Activated CD4-positive, alpha-beta memory T cell treated with anti-CD3 and anti-CD28 coated beads for 36 hours (primary cell): ENCODE results near the gene RNF123. TPM values are rescaled to one million over a fixed set of nuclear protein-coding genes. Genes with fewer than 3 reads are reported as not detected.
A peak's percentile ranks its signal among the peaks of the same experiment; 100 is the strongest.
"Not testable (repeated sequence)": the region's sequence is repeated elsewhere in the genome, so short reads cannot be mapped to it uniquely, and the experiment has no call there.

Experiments used
- CTCF ChIA-PET: fragments of 350-600 bp; sonication (Branson Sonifier 250); formaldehyde crosslinking; loops from one replicate; lab custom pipeline; 2021; ENCODE audit warnings: antibody characterized with exemption, inconsistent platforms; lab: Charles Lee
- POLR2A ChIA-PET: fragments of 350-600 bp; sonication (Branson Sonifier 250); formaldehyde crosslinking; loops from one replicate; lab custom pipeline; 2021; ENCODE audit warnings: antibody characterized with exemption; lab: Charles Lee
- DNase-seq: peaks from one replicate; pipeline ENCODE4 v3.0.0-alpha.2; 2020
- H3K27ac Mint-ChIP-seq: one replicate; pipeline ENCODE4 v1.8.0; 2021; ENCODE audit warnings: mixed read lengths
- H3K27me3 Mint-ChIP-seq: one replicate; pipeline ENCODE4 v1.8.0; 2021; ENCODE audit warnings: mixed read lengths
- H3K36me3 Mint-ChIP-seq: one replicate; pipeline ENCODE4 v1.8.0; 2021; ENCODE audit warnings: mixed read lengths
- H3K4me1 Mint-ChIP-seq: one replicate; pipeline ENCODE4 v1.8.0; 2021; ENCODE audit warnings: low read depth, mixed read lengths
- H3K4me3 Mint-ChIP-seq: one replicate; pipeline ENCODE4 v1.8.0; 2021; ENCODE audit warnings: mild to moderate bottlenecking, mixed read lengths
- H3K9me3 Mint-ChIP-seq: one replicate; pipeline ENCODE4 v1.8.0; 2021; ENCODE audit warnings: mixed read lengths
- intact Hi-C: fragments of 100-400 bp; cut with micrococcal nuclease; formaldehyde crosslinking; loops from one replicate; pipeline ENCODE4 v1.15.1; 2023
- total RNA-seq, 2 experiments: library from RNA; stranded (reverse); gene quantifications; one replicate each; pipeline ENCODE4 v1.2.3, GENCODE V29; 2021

Gene RNF123
- total RNA-seq, 2 experiments from 2014 or later = 21.0 to 29.7 TPM

DNA sequence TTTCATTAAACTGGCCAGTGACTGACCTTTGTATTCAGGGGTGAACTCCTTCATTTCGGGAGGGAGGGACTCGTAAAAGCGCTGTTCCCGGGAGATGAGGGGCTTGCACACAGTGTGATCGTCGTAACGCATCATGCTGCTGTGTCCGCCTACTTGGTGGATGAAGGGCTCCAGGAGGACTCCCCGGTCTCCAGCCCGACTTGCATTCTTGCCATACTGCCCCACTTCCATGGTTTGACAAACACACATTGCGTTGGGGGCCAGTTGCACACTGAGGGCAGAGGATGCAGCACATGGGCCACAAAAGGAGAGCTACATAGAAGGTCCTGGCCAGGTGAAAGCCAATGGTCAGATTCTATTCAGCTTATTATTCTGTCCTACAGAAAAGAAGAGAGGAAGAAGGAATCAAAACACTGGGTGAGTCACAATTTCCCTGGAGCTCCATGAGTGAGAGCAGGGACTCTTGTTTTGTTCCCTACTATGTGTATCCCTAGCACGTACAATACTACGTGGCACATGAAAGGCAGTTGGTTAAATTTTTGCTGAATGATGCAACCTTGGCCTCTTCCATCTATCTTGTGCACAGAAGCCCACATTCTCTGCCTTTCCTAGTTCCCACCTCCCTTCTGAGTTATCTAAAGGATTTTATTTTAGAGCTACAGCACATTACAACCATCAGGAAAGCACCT is 58.6 kb downstream of the RNF123 start:
- ChIA-PET CTCF (interaction anchor here (0.6 to 1.5 kb wide), 4 partner anchors 91 to 373 kb away, joined by 3 to 5 read pairs (median 3); no protein-coding TSS in a partner anchor), POLR2A (no interaction called here)
- no peak for DNase-seq
- intact Hi-C loops = no loop called here
- H3K4me3 Mint-ChIP-seq = no peak overlapping the region
- peaks cover 11% of the 10 kb centered on the region for H3K36me3 Mint-ChIP-seq
- H3K27me3 Mint-ChIP-seq = no peaks in the 10 kb centered on the region
- H3K4me1 Mint-ChIP-seq = peaks cover 5% of the 10 kb centered on the region
- no peak overlapping the region for H3K27ac Mint-ChIP-seq
- H3K9me3 Mint-ChIP-seq = no peaks in the 10 kb centered on the region

DNA sequence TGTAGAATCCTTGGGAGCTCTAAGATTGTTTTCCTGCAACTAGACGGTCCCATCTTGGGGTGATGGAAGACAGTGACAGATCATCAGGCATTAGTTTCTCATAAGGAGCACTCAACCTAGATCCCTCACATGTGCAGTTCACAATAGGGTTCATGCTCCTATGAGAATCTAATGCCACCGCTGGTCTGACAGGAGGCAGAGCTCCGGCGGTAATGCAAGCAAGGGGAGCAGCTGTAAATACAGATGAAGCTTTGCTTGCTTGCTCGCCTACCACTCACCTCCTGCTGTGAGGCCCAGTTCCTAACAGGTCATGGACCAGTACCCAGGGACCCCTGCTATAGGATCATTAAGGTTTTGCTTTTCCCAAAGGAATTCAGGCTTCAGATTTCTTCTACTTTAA is 59.5 kb downstream of the RNF123 start:
- H3K4me1 Mint-ChIP-seq = peaks cover 10% of the 10 kb centered on the region
- CTCF ChIA-PET = interaction anchor here (0.8 to 1.5 kb wide), 2 partner anchors 90 to 372 kb away, joined by 3 to 5 read pairs; no protein-coding TSS in a partner anchor
- H3K36me3 Mint-ChIP-seq = peaks cover 13% of the 10 kb centered on the region
- intact Hi-C loops, H3K9me3 Mint-ChIP-seq, H3K27ac Mint-ChIP-seq, DNase-seq, H3K4me3 Mint-ChIP-seq, POLR2A ChIA-PET, H3K27me3 Mint-ChIP-seq: not testable (repeated sequence)

DNA sequence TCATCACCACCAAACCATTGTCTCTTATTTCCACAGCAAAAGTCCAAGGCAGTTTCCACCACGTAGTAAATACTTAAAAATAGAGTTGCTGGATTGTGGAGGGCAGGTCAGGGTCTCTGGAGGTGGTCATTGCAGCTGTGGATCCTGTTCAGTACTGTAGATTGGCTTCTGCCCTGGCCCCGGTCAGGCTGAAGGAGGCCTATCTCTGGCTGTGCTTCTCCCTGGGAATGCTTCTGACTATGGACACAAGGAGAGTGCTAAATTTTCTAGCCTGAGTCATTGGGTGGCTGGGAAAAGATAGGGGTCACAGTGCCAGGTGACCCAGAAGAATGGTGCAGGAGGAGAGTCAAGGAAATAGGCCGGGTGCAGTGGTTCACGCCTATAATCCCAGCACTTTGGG is 60.7 kb downstream of the RNF123 start:
- peaks cover 12% of the 10 kb centered on the region for H3K36me3 Mint-ChIP-seq
- no peak overlapping the region for H3K4me3 Mint-ChIP-seq
- H3K27me3 Mint-ChIP-seq = no peaks in the 10 kb centered on the region
- ChIA-PET POLR2A (no interaction called here), CTCF (no interaction called here)
- H3K27ac Mint-ChIP-seq = no peak overlapping the region
- intact Hi-C loops = no loop called here
- H3K9me3 Mint-ChIP-seq = no peaks in the 10 kb centered on the region
- H3K4me1 Mint-ChIP-seq = peaks cover 16% of the 10 kb centered on the region
- no peak for DNase-seq

DNA sequence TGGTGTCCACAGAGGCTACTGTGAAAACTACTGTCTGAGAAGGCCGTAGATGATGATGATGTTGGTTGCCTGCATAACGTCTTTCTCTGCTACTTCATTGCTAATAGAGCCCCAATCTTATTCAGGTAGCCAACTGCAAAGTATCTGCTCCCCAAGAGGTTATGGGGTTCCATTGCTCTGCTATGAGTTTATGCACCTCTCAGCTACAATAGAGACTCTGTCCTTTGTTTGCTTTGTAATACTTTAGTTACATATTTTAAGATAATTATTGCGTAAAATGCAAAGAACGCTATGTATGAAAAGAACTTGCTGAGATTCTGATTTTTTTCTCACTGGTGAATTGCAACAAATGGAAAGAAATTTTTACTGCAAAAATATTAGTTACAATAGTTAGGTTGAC is 62.1 kb downstream of the RNF123 start:
- no peak overlapping the region for H3K4me3 Mint-ChIP-seq
- POLR2A ChIA-PET = interaction anchor here (0.7 kb wide), 1 partner anchor 64 kb away, joined by 7 read pairs; no protein-coding TSS in a partner anchor
- CTCF ChIA-PET = interaction anchor here (0.7 kb wide), 1 partner anchor 572 kb away, joined by 3 read pairs; no protein-coding TSS in a partner anchor
- peaks cover 12% of the 10 kb centered on the region for H3K36me3 Mint-ChIP-seq
- peaks cover 21% of the 10 kb centered on the region for H3K4me1 Mint-ChIP-seq
- H3K27ac Mint-ChIP-seq = no peak overlapping the region
- no peaks in the 10 kb centered on the region for H3K27me3 Mint-ChIP-seq
- DNase-seq = no peak
- H3K9me3 Mint-ChIP-seq = no peaks in the 10 kb centered on the region
- intact Hi-C loops = no loop called here

DNA sequence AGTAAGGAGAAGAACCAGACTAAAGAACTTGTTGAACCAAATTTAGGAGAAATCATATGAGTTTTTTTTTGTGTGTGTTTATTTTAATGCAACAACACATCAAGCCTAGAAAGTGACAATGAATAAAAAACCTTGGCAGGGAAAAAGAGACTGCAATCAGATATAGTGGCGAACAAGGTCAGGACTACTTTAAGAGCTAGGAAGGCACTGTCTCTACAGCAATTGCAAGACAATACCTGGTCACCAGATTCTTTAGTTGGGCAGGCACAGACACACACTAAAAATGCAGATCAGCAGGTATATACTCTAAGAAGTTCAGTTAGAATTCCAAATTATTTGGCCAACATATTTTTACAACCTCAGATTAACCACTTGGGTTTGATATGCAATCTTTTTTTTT is 65.2 kb downstream of the RNF123 start:
- intact Hi-C loops = no loop called here
- no peak overlapping the region for H3K27ac Mint-ChIP-seq
- no peak overlapping the region for H3K4me3 Mint-ChIP-seq
- no peak for DNase-seq
- no peaks in the 10 kb centered on the region for H3K9me3 Mint-ChIP-seq
- H3K27me3 Mint-ChIP-seq = no peaks in the 10 kb centered on the region
- CTCF ChIA-PET = no interaction called here
- H3K36me3 Mint-ChIP-seq = peaks cover 6% of the 10 kb centered on the region
- H3K4me1 Mint-ChIP-seq = peaks cover 28% of the 10 kb centered on the region
- POLR2A ChIA-PET = interaction anchor here (0.6 kb wide), 1 partner anchor 215 kb away, joined by 4 read pairs; no protein-coding TSS in a partner anchor

DNA sequence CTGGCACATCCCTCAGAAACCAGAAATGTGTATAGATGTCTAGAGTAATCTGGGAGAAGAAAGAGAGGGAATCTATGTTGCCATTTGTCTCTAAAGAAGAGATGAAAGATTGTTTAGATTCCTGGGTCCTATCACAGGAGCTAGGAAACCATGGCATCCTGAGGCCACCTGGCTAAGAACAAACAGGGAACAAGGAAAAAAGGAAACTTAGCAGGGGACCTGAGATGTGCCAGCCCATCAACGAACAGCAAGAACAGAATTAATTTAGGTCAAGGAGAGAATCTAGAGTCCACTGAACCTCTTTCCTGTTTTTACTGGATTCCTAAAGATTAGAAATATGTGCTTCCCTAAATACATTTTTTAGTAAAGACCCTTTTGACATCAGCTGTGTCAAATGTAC is 66.7 kb downstream of the RNF123 start:
- POLR2A ChIA-PET = no interaction called here
- intact Hi-C loops = no loop called here
- no peak overlapping the region for H3K27ac Mint-ChIP-seq
- CTCF ChIA-PET = interaction anchor here (1.0 kb wide), 1 partner anchor 365 kb away, joined by 3 read pairs; no protein-coding TSS in a partner anchor
- no peak for DNase-seq
- no peak overlapping the region for H3K4me3 Mint-ChIP-seq
- peaks cover 24% of the 10 kb centered on the region for H3K4me1 Mint-ChIP-seq
- no peaks in the 10 kb centered on the region for H3K9me3 Mint-ChIP-seq
- H3K27me3 Mint-ChIP-seq = no peaks in the 10 kb centered on the region
- peaks cover 4% of the 10 kb centered on the region for H3K36me3 Mint-ChIP-seq

DNA sequence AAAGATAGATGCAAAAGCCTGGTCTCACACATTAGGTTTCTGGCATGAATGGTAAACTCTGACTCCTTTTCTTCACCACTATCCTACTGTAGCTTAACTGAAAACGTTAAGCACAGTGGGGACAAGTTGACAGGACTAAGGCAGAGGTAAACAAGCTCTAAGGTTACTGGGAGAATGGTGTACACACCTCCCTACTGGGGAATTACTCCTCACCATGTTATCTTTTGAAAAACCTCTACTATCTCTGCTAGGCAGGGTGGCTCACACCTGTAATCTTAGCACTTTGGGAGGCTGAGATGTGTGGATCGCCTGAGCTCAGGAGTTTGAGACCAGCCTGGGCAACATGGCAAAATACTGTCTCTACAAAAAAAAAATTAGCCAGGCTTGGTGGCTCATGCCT is 67.8 kb downstream of the RNF123 start:
- intact Hi-C loops = no loop called here
- no peaks in the 10 kb centered on the region for H3K9me3 Mint-ChIP-seq
- CTCF ChIA-PET = interaction anchor here (1.3 kb wide), 1 partner anchor 38 kb away, joined by 3 read pairs; the partner anchor contains the start of gene AMIGO3
- peaks cover 4% of the 10 kb centered on the region for H3K36me3 Mint-ChIP-seq
- H3K4me1 Mint-ChIP-seq = peaks cover 24% of the 10 kb centered on the region
- no peak for DNase-seq
- POLR2A ChIA-PET = no interaction called here
- no peak overlapping the region for H3K27ac Mint-ChIP-seq
- H3K4me3 Mint-ChIP-seq = no peak overlapping the region
- no peaks in the 10 kb centered on the region for H3K27me3 Mint-ChIP-seq

DNA sequence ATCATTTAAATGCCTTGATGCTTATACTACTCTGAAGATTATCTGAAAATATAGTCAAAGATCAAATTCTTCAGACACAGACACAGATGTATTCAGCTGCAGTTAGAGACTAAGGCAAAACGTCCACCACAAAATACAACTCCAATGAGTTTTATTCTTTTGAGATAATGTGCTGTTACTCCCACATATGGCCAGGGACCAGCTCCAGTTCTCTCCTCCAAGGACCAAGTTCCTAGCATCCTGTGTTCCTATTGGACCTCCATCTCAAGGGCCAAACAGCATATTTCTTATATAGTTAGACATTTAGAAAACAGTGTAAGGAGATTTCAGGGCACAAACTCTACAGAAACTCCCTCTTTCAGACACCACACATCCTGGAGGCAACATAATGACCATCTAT is 69.9 kb downstream of the RNF123 start:
- H3K9me3 Mint-ChIP-seq = no peaks in the 10 kb centered on the region
- intact Hi-C loops = no loop called here
- H3K4me3 Mint-ChIP-seq = no peak overlapping the region
- no peak overlapping the region for H3K27ac Mint-ChIP-seq
- peaks cover 2% of the 10 kb centered on the region for H3K36me3 Mint-ChIP-seq
- H3K27me3 Mint-ChIP-seq = no peaks in the 10 kb centered on the region
- no peak for DNase-seq
- ChIA-PET POLR2A (no interaction called here), CTCF (interaction anchor here (1.3 kb wide), 1 partner anchor 40 kb away, joined by 3 read pairs; the partner anchor contains the start of gene CDHR4)
- H3K4me1 Mint-ChIP-seq = peaks cover 18% of the 10 kb centered on the region

DNA sequence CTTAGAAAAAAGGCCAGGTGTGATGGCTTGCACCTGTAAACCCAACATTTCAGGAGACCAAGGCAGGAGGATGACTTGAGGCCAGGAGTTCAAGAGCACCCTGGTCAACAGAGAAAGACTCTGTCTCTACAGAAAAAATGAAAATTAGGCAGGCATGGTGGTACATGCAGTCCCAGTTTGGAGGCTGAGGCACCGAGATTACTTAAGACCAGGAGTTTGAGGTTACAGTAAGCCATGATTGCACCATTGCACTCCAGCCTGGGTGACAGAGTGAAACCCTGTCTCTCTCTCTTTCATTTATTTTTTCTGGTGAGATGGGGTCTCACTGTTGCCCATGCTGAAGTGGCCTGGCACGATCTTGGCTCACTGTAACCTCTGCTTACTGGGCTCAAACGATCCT is 72.3 kb downstream of the RNF123 start:
- H3K4me3 Mint-ChIP-seq = no peak overlapping the region
- DNase-seq = no peak
- intact Hi-C loops = no loop called here
- H3K27ac Mint-ChIP-seq = no peak overlapping the region
- H3K4me1 Mint-ChIP-seq = peaks cover 8% of the 10 kb centered on the region
- H3K36me3 Mint-ChIP-seq = peaks cover 4% of the 10 kb centered on the region
- no peaks in the 10 kb centered on the region for H3K9me3 Mint-ChIP-seq
- H3K27me3 Mint-ChIP-seq = no peaks in the 10 kb centered on the region
- ChIA-PET POLR2A (no interaction called here), CTCF (no interaction called here)

DNA sequence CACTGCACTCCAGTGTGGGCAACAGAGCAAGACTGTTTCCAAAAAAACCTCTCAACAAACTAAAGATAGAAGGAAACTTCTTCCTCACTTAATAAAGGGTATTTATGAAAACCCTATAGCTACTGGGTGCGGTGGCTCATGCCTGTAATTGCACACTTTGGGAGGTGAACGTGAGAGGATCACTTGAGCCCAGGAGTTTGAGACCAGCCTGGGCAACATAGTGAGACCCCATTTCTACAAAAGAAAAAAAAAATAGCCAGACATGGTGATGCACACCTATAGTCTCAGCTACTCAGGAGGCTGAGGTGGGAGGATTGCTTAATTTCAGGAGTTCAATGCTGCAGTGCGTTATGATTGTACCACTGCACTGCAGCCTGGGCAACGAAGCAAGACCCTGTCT is 74.6 kb downstream of the RNF123 start:
- no peak for DNase-seq
- intact Hi-C loops = no loop called here
- H3K27ac Mint-ChIP-seq = no peak overlapping the region
- no peaks in the 10 kb centered on the region for H3K27me3 Mint-ChIP-seq
- H3K36me3 Mint-ChIP-seq = peaks cover 4% of the 10 kb centered on the region
- ChIA-PET CTCF (interaction anchor here (0.6 kb wide), 1 partner anchor 10 kb away, joined by 3 read pairs; no protein-coding TSS in a partner anchor), POLR2A (no interaction called here)
- no peaks in the 10 kb centered on the region for H3K9me3 Mint-ChIP-seq
- no peak overlapping the region for H3K4me3 Mint-ChIP-seq
- H3K4me1 Mint-ChIP-seq = peaks cover 3% of the 10 kb centered on the region

DNA sequence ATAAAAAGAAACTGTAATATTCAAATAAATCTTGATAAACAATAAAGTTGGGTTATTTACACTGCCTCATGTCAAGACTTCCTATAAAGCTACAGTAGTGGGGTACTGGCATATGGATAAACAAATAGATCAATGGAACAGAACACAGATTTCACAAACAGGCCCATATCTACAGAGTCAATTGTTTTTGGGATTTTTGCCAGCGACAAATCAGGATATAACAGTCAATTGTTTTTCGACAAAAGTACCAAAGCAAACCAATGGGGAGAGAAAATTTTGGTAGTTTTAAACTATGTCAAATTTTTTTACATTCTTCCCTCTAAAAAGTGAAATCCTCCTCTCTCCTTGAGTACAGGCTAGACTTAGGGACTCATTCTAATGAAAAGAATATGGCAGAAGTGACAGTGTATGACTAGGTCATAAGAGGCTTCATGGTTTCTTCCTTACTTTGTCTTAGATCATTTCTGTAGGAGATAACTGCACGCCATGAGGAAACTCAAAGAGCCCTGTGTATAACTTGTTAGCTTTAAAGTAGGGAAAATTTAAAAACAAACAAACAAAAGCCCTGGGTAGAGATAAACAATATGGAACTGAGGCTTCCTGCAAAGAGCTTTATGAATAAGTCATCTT is 80.0 kb downstream of the RNF123 start:
- no peak overlapping the region for H3K27ac Mint-ChIP-seq
- no peak for DNase-seq
- intact Hi-C loops = no loop called here
- peaks cover 26% of the 10 kb centered on the region for H3K4me1 Mint-ChIP-seq
- POLR2A ChIA-PET = no interaction called here
- H3K9me3 Mint-ChIP-seq = no peaks in the 10 kb centered on the region
- peaks cover 11% of the 10 kb centered on the region for H3K36me3 Mint-ChIP-seq
- no peak overlapping the region for H3K4me3 Mint-ChIP-seq
- no peaks in the 10 kb centered on the region for H3K27me3 Mint-ChIP-seq
- CTCF ChIA-PET = interaction anchor here (2.1 kb wide), 1 partner anchor 70 kb away, joined by 5 read pairs; no protein-coding TSS in a partner anchor

DNA sequence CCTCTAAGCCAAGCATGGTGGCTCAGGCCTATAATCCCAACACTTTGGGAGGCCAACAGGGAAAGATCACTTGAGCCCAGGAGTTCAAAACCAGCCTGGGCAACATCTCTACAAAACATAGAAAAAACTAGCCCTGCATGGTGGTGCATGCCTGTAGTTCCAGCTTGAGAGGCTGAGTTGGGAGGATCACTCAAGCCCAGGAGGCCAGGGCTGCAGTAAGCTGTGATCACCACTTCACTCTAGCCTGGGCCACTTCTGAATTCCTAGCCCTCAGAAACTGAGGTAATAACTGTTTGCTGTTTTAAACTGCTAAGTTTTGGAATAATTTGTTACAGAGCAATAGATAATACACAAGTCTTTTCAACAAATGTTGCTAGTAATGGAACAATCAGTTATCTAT is 80.6 kb downstream of the RNF123 start:
- Mint-ChIP-seq H3K9me3 (no peaks in the 10 kb centered on the region), H3K27ac (peak overlapping the region; percentile 34), H3K4me1 (peaks cover 31% of the 10 kb centered on the region), H3K27me3 (no peaks in the 10 kb centered on the region), H3K36me3 (peaks cover 9% of the 10 kb centered on the region), H3K4me3 (no peak overlapping the region)
- intact Hi-C loops = no loop called here
- CTCF ChIA-PET = interaction anchor here (0.9 to 2.1 kb wide), 2 partner anchors 33 to 69 kb away, joined by 3 to 5 read pairs; partner anchors contain the start of gene INKA1
- POLR2A ChIA-PET = no interaction called here
- DNase-seq = no peak
